Measurements from ENCODE around the gene LHX3.

LHX3 gene

DNA sequence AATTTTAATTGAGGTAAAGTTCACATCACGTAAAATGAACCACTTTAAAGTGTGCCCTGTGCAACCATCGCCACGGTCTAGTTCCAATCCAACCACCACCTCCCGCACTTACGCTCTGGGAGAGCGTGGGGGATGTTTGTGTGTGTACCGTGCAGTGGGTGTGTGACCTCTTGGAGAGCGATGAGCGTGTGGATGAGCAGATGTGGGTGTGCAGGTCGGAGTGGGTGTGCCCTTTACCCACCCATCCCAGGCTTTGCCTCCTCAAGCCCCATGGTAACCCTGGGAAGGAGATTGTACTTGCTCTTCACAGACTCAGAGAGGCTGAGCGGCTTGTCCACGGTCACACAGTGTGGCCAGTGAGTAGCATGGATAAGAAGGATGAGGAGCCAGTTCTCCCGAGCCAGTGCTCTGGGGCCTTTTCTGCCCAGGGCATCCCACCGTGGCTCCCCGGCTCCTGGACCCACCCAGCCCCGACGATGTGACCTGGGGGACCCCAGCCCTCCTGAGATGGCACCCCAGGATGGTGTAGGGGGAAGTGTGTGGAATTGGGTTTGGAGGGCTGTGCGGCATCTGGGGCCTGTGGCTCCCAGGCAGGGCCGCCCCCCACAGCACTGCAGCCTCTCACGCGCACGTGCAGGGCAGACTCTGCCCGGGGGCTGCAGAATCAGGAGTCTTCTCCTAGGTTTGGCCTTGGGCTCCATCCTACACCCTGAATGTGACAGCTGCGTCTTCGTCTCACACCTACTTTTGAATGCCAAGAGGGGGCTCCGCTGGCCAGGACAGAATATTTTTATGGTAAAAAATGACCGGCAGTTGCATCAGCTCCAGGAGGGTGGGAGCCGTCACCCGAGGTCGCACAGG, 13.6 kb downstream of the LHX3 start:
- no peak for DNase-seq

DNA sequence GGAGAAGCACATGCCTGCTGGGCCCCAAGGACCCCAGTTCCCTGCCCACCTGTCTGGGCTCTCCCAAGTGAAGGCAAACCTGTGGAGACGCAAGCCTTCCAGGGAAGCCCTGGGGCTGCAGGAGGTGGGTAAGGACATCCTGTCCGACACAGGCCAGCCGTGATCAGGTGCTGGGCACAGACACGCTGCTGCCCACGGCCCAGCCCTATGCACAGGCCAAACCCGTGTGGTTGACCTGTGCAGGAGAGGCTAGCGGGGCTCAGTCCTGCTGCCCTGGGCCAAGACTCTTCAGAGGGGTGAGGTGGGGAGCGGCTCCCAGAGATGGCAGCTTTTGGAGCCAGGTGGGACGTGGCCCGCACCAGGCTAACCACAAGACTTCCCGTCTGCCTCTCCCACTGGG, 14.3 kb downstream of the LHX3 start:
- no peak for DNase-seq

DNA sequence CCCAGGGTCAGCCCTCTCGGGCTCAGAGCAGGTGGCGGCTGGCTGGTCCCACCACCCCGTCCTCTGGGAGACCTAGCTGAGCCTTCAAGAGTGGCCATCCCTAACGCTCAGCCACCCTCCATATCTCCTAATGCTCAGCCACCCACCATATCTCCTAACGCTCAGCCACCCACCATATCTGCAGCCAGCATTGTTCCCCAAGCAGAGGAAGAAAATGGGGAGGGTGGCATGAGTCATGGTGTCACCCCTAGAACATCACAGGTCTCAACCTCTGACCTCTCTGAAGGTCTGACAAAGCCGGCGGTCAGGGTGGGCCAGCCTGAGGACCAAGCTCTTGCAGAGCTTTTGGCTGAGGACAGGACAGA, 14.7 kb downstream of the LHX3 start:
- DNase-seq = no peak

DNA sequence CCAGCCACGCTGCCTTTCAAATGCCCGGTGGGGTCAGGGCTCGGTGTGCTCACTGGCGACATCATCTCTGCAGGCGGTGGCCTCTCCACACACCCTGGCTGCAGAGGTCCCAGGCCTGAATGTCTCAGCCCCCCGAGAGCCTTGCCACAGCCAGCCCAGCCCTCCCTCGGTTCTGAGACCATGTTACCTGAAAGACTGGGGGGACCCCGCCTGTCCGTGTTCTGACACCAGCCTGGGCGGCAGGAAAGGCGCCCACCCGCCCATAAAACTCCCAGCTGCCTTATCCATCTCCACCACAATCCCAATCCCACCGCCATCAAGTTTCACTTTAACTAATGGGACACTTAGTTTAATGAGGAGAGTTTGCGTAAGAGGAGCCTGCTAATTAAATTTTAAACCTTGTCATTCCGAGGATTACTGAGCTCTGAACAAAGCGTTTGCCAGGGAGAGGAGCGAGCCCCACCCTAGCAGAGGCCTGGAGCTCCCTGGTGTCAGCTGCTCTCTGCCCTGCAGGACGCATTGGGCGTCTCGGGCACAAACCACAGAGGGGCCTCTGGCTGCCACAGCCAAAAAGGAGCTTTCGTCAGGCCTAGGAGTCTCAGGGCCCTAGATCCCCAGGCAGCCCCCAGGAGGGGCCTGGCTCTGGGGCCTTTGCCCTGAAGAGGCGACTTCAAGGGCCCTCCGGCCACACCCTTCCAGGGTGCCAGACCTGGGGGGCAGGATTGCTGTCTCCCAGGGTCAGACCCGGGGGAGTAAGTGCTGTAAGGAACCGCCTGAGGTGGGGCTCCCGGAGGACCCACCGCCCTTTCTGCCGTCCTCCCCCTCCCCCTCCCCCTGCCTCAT, 15.3 kb downstream of the LHX3 start:
- DNase-seq = no peak

DNA sequence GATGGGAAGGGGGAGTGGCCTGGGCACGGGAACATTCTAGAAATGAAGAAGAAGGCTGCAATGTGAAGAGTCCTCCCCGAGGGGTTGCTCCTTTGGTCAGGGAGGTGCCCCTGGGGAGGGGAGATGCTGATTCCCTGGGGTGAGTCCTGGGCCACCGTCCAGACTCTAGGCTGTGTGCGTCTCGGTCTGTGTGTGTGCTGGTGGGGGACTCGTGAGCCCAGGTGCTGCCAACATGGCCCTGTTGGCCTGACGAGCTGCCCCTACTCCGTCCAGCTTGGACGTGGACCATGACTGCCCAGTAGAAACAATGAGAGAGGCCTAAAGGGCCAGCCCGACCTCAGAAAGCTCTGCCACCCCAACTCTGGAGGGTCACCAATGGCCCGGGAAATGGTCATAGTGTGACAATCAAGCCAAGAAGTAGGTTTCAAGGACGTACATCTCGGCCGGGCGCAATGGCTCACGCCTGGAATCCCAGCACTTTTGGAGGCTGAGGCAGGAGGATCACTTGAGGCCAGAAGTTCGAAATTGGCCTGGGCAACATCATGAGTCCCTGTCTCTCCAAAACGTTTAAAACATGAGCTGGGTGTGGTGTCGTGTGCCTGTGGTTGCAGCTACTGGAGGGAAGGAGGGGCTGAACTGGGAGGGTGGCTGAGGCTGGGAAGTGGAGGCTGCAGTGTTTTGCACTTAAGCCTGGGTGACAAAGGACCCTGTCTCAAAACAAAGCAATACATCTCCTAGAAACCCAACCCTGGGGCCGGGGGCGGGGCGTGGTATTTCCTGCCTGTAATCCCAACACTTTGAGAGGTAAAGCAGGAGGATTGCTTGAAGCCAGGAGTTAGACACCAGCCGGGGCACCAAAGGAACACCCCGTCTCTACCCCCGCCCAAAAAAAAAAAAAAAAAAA, 17.0 kb downstream of the LHX3 start:
- DNase-seq = no peak

DNA sequence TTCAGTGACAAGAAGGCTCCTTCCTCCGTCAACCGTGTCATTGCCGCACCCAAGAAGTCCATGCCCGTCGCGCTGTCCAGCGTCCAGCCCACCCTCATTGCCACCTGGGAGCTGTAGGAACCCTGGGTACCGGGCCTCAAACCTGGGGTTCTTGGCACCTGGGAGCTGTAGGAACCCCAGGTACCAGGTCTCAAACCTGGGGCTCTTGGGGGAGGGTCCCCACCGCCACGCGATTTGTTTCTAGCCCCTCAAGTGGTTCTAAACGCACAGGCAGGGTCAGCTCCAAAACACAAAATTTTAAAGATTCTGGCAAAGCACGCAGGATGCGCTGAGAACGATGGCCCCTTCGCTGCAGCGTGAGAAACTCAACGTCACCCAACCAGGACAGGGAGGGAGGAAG, 17.7 kb downstream of the LHX3 start:
- no peak for DNase-seq

DNA sequence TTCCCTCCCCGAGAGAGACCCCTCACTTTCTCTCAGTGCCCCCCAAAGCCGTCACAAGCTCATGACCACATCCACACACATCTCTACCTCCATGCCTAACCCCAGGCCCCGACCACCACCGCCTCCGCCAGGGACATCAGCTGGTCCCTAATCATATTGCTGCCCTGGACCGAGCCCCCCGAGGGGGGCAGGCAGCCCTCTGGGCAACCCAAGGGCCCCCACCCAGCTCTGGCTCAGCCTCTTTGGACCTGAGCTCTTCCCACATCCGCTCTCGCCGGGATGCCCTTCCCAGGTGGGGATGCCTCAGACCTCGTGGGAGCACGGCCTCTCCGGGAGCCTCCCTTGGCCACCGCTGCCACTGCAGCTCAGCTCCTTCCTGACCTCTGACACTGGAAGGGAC, 18.5 kb downstream of the LHX3 start:
- no peak for DNase-seq

DNA sequence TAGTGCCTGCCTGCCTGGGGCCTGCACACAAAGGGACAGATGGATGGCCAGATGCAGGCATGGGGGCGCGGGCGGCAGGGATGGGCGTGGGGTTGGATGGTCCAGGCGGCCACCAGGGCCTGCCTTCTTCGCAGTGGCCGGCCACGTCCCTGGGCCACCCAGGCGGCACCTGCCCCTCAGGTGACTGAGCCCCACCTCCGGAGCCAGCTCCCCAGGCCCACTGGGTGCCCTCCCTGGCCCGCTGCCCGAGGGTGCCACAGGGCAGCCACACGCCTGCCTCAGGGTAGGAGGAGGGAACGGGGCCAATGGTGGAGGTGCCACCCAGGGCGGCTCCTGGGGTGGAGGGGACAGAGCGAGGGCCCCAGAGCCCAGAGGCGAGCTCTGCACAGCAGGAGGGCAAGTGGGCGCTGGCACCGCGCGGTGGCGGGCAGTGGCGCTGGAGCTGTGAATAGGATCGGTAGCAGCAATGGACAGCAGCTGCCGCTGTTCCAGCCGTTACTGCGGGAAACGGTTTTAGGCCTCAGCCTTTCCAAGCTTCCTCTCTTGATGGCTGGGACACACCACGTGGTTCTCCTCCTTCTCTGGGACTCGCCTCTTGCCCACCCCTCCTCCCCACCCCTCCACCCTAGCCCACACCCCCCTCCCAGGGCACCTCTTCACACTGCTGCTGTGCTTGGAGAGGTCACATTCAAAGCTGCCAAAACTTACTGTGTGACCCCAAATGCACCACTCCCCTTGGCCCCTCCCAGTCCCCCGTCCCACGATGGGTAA, 19.1 kb downstream of the LHX3 start:
- DNase-seq = no peak

DNA sequence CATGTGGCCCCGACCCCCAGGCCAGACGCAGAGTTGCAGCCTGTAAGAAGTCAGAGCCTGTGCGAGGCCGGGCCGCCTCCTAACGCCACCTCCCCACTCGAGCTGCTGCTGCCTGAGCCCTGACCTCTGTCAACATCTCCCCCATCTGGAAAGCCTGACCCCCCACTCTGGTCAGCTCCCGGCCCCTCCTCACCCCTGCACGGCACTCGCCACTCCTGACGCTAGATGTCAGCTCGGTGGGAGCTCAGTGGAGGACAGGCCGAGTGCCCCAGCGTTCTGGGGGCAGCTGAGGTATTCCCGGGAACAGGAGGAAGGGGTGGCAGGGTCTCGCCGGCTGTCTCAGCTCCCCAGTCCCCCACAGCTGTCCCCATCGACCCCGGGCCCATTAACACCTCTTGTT, 19.9 kb downstream of the LHX3 start:
- no peak for DNase-seq

DNA sequence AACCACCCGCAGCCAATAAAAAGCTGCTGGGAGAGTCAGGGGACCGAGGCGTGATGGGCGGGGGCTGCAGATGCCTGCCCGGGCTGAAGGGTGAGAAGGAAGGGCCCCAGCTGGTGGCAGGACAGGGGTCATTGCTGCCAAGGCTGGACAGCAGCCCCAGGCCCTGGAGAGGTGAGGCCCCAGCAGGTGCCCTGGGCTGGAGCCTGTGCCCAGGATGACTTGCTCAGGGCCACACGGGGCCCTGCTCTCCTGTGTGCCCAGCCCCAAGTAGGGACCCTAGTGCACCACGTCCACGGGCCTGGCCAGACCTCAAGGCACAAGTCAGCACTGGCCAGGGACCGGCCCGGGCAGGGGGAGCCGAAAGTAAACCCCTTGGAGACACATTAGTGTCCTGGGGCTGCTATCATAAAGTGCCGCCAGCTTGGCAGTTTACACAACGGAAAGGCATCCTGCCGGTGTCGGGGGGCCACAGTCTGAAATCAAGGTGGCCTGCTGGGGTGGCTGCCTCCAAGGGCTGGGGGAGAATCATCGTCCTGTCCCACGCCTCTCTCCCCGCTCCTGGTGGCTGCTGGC, 22.0 kb downstream of the LHX3 start:
- no peak for DNase-seq

DNA sequence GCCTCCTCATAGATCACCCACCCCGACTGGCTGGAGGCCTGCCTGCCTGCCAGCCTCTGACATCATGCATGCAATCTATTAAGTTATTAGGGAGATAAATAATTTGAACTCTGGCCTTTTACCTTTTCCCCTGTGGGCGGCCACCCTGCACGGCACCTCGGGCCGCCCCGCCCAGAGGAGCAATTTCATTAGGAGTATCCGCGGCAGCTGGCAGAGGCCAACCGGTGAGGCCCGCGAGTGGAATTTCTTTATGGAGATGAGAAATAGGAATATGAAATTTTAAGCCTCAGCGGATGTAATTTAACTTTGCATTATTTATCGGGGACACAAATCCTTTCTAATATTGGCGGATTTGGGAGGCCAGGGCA, 22.5 kb downstream of the LHX3 start:
- no peak for DNase-seq

DNA sequence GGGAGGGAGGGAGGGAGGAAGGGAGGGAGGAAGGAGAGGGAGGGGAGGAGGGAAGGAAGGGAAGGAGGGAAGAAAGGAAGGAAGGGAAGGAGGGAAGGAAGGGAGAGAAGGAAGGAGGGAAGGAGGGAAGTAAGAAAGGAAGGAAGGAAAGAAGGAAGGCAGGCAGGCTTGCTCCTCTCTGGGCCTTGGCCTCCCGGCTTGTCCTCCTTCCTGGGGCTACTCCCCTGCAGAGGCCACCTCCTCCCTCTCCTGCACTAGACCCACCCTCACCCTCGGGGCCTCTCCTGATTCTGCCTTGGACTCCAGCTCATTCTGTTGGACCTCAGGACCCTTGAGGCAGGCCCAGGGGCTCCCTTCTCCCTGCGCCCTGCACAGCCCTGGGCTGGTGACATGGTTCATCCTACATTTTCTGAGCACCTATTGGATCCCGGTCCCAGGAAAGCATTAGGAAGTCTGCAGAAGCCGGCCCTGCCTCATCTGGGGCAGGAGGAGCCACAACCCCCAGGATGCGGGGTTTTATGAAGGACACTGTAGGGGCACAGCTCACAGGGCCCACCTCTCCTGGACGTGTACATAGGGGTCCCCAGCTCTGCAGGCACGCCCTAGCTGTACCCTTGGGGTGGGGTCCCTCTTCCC, 23.0 kb downstream of the LHX3 start:
- DNase-seq = no peak

DNA sequence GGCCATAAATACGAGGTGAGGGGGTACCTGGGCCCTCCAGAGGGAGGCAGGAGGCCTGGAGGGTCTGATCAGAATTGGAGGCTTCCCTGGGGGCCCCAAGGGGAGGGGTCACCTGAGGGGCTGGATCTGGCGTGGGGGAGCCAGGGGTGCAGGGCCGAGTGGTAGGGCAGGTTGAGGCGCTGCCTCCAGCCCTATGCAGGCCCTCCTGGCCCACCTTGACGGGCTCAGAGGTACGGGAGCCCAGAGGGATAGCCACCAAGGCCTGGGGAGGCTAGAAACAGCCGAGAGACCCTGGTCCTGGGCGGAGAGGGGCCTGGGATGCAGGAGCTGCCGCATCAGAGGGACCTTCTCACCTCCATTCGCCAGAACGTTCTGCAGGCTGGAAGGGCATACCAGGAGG, 24.3 kb downstream of the LHX3 start:
- DNase-seq = no peak

DNA sequence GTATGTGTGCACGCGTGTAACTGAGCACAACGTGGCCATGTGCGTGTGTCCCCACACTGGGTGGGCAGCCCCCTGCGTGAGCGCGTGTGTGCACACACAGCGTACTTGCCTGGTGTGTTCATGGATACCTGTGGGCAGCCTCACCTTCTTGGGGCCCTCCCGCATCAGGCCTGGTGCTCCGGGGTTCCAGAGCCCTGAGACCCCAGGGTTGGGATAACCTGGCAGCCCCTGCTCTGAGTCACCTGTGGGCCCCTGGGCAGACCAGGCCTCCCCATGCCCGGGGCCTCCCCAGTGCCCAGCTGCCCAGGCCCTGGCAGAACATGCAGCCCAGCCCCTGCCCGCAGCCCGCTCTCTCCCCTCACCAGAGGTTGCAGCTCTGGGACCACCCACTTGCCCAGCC, 25.2 kb downstream of the LHX3 start:
- no peak for DNase-seq

DNA sequence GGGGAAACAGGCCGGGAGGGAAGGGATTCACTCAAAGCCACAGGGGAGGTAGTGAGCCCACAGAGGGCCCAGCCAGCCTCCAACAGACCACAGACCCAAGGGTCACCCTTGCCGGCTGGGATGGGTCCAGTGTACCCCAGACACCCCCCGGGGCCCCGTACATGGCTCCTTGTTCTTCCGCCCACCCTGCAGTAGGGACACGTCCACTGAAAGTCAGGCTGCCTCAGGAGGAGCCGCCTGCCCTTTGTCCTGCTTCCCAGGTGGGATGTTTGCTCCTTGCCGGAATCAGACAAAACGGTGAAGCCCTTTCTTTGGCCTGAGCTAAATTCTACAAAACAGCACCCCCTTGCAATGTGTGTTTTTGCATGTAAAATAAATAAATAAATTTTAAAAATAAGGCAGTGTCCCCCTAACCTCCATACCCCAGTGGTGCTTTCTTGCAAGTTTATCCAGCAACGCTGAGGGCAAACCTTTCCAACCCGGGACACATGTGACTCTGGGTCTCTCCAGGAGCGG, 25.8 kb downstream of the LHX3 start:
- no peak for DNase-seq

DNA sequence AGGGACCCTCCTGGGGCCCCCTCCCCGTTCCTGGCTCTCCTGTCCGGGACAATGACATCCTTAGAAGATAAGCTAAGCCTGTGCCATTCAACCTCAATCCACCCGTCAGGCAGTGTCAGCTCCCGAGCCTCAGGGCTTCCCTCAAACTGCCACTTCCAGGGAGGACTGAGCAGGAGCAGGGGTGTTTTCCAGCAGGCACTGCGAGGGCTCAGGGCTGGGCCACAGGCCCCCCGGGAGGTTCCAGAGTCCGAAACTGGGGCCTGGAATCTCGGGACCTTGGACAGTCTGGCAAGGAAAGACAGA, 26.2 kb downstream of the LHX3 start:
- no peak for DNase-seq

DNA sequence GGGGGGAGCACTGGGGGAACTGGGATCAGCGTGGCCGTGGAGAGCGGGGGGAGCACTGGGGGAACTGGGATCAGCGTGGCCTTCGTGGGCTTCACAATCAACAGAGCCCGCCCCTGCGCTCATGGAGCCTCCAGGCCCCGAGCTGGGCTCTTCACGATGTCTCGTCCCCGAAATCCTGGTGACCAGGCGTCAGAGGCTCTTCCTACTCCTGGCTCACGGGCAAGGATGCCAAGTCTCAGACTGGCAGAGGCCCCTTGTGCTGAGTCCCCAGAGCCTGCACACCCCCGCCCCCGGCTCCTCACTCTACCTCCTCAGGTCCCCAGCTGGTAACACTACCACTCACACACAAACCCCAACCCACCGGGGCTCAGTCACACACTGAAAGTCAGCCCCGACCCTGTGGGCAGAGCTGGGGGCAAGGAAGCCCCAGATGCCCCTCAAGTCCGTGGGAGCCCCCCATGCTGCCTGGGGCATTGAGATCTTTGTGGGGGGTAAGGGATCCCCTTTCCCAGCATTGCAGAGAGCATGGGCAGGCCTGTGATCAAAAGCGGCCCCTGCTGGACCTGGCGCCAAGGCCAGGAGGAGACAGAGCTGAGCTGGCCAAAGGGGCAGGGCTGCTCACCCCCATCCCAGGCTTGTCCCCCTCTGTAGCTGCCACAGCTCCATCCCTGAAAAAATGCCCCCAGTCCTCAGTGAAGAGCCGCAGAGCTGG, 26.7 kb downstream of the LHX3 start:
- DNase-seq = no peak

DNA sequence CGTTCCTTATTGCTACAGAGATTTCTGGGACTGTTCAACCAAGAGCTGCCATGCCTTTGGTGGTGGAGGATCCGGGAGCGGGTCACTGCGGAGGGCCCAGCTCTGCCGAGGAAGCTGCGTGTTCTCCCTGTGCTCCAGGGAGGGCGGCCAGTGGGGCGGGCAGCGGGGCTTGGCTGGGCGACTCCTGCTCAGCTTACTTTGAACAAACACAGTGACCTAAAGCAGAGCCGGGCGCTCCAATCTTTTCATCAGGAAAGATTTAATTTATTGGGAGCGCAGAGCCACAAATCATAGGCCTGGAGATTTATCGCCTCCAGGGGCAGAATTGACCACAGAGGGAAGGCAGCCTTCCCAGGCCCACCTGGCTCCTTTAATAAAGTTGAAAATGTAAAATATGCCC, 27.7 kb downstream of the LHX3 start:
- DNase-seq = no peak

DNA sequence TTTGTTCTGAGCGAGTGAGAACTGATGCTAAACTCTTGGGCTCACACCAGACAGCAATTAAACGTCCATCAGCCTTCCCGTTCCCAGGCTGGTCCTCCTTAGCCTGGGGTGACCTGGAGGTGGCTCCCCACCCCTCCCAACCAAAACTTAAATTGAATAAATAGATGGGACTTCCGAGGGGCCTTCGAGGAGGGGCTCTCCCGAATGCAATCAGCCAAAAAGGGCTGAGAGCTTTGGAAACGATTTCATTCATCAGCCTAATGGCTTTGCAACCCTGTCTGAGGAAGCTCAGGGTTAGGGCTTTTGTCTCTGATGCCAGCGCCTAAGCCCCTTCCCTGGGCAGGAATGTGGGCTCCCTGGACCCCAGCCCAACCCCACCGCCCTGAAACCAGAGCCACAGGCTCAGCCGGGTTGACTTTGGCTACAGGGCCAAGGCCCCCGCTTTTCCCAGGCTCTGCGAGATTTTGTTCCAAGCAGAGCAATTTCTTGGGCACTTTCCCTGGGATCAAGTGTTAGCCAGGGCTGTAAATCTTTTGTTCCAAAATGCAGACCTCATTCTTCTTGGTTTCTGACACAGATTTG, 29.2 kb downstream of the LHX3 start:
- DNase-seq = no peak

DNA sequence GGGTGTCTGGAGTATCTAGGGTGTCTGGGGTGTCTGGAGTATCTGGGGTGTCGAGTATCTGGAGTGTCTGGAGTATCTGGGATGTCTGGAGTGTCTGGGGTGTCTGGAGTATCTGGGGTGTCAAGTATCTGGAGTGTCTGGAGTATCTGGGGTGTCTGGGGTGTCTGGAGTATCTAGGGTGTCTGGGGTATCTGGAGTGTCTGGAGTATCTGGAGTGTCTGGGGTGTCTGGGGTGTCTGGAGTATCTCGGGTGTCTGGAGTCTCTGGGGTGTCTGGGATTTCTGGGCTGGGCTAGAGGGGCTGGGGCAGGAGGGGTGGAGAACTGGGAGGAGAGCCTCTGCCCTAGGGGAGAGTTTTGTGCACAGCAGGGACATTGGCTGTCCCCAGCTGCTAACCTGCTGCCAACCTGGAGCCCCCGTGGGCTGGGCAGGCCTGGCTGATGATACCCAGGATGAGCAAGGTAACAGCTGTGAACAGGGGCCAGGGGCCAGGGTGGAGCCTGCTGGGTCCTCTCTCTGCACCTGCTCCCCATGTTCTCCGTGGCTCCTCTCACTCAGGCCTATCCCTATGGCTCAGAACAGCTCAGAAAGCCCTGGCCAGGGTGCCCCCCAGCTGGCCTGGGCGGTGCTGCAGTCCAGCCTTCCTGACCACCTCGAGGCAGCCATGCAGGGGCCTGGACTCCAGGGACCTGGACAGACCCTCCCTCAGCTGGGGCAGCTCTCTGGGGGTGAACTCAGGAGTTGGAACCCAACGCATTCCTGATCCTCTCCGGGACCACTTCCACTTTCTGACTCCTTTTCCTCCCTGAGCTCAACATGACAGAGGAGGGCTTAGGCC, 29.9 kb downstream of the LHX3 start:
- no peak for DNase-seq

Data from CD4-positive, alpha-beta T cell treated with Interferon alpha-2 for 1 hour (primary cell).